Kidney (tissue), 14 donors: ENCODE results near the gene MB21D2. TPM values are rescaled to one million over a fixed set of nuclear protein-coding genes. Genes with fewer than 3 reads are reported as not detected.

Experiments
- DNase-seq, 5 donors: peaks; one replicate each; pipeline ENCODE4 v3.0.0-alpha.2; 2013 to 2020
- FAIRE-seq: peaks from 2 replicates; lab custom pipeline; 2012; peaks lifted over from hg19 to GRCh38; lab: Jason Lieb, UNC
- H3K27ac ChIP-seq, 2 donors: one replicate each; pipeline ENCODE4 v1.7.0; 2013; ENCODE audit warnings: low read depth in 2 of 2, low read length in 2 of 2, inconsistent platforms in 1 of 2
- H3K27me3 ChIP-seq: one replicate; pipeline ENCODE4 v1.7.1; 2013; ENCODE audit warnings: low read length, inconsistent platforms; ENCODE audit not compliant: control insufficient read depth, insufficient read depth
- H3K36me3 ChIP-seq, 3 donors: one replicate each; pipeline versions ENCODE4 v1.7.0 to v1.7.1; 2013; ENCODE audit warnings: low read length in 3 of 3, control low read depth in 1 of 3, inconsistent platforms in 1 of 3; ENCODE audit not compliant: insufficient read depth in 3 of 3, control insufficient read depth in 2 of 3
- H3K4me1 ChIP-seq, 3 donors: one replicate each; pipeline versions ENCODE4 v1.7.0 to v1.7.1; 2013; ENCODE audit warnings: low read length in 3 of 3, inconsistent platforms in 1 of 3, low read depth in 1 of 3; ENCODE audit not compliant: control insufficient read depth in 2 of 3, insufficient read depth in 2 of 3
- H3K4me3 ChIP-seq, 3 donors: one replicate each; pipeline versions ENCODE4 v1.7.0 to v1.8.1; 2013; ENCODE audit warnings: low read length in 3 of 3, control low read depth in 1 of 3, inconsistent platforms in 1 of 3
- H3K9ac ChIP-seq, 3 donors: one replicate each; pipeline versions ENCODE4 v1.7.0 to v1.7.1; 2013; ENCODE audit warnings: low read length in 3 of 3, control low read depth in 1 of 3, inconsistent platforms in 1 of 3
- H3K9me3 ChIP-seq, 3 donors: one replicate each; pipeline versions ENCODE4 v1.7.0 to v1.7.1; 2013; ENCODE audit warnings: low read length in 3 of 3, control low read depth in 1 of 3, inconsistent platforms in 1 of 3; ENCODE audit not compliant: control insufficient read depth in 2 of 3, insufficient read depth in 1 of 3
- CTCF ChIP-seq: IDR thresholded peaks from 3 replicates; pipeline ENCODE4 v1.5.1; 2012; ENCODE audit warnings: mild to moderate bottlenecking, moderate library complexity, borderline replicate concordance; ENCODE audit not compliant: insufficient read depth; ENCODE audit errors: extremely low read depth
- intact Hi-C: fragments of 100-400 bp; cut with DNase I; formaldehyde crosslinking; loops from one replicate; pipeline ENCODE4 v1.11.1; 2022
- polyA plus RNA-seq: library from polyadenylated mRNA; stranded (reverse); fragments of 350-450 nt; fragmentation: Illumina TruSeq; extraction: RNeasy Lipid Tissue Mini Kit (QIAGEN cat#74804); gene quantifications from one replicate; pipeline ENCODE4 v1.2.3, GENCODE V29; 2014; ENCODE audit warnings: low read depth, low replicate concordance; ENCODE audit not compliant: insufficient read depth
- total RNA-seq: library from RNA; stranded (reverse); fragmentation: NEBNext Ultra II Directional; extraction: Animal tissue kit (Norgen Biotek cat#: 25700); gene quantifications from one replicate; pipeline ENCODE4 v1.2.1, GENCODE V29; 2021
- donor health status: control.
- donor health status: control.
- donor health status: control.
- donor health status: control.
- donor health status: control.
- donor health status: DM: yes; HTN: yes; CAD: no.
- donor health status: Normal renal cell carcinoma (clear cell type).

Gene MB21D2
- total and polyA plus RNA-seq, 2 donors from 2014 or later = 3.2 to 3.9 TPM

- no peaks in the 10 kb centered on the region for H3K27me3 ChIP-seq
- FAIRE-seq = no peak
- H3K27ac ChIP-seq = no peak overlapping the region
- H3K9me3 ChIP-seq = no peaks in the 10 kb centered on the region
- DNase-seq = no peak
- no peak for TF ChIP-seq CTCF
- intact Hi-C loops = no loop called here
- H3K4me1 ChIP-seq = no peaks in the 10 kb centered on the region
- H3K9ac ChIP-seq = no peak overlapping the region
- H3K36me3 ChIP-seq = no peaks in the 10 kb centered on the region
- H3K4me3 ChIP-seq = no peak overlapping the region
Measured at GRCh38 chr3:192930577-192930976, 12.9 kb upstream of the MB21D2 start.

GRCh38 chr3:192929755-192930547 lies 12.3 kb upstream of the MB21D2 start:
- no peak for DNase-seq
- intact Hi-C loops = no loop called here

GRCh38 chr3:192929146-192929545 lies 11.5 kb upstream of the MB21D2 start:
- Histone ChIP-seq H3K4me1 (no peaks in the 10 kb centered on the region), H3K27me3 (no peaks in the 10 kb centered on the region), H3K4me3 (no peak overlapping the region), H3K9ac (no peak overlapping the region), H3K9me3 (no peaks in the 10 kb centered on the region), H3K27ac (no peak overlapping the region), H3K36me3 (no peaks in the 10 kb centered on the region)
- DNase-seq (no peak), FAIRE-seq (no peak)
- intact Hi-C loops = no loop called here
- no peak for TF ChIP-seq CTCF

More at GRCh38 chr3:192929755-192930547, 12.3 kb upstream of the MB21D2 start:
- H3K36me3 ChIP-seq = no peaks in the 10 kb centered on the region
- no peak for TF ChIP-seq CTCF
- FAIRE-seq = no peak
- no peaks in the 10 kb centered on the region for H3K4me1 ChIP-seq
- no peak overlapping the region for H3K27ac ChIP-seq
- no peak overlapping the region for H3K4me3 ChIP-seq
- no peaks in the 10 kb centered on the region for H3K27me3 ChIP-seq
- no peaks in the 10 kb centered on the region for H3K9me3 ChIP-seq
- H3K9ac ChIP-seq = no peak overlapping the region
